HL-60/S4 (cell line): ENCODE data around the gene TGFB2.

Experiments used
- in situ Hi-C: fragments of 300-500 bp; cut with MboI; formaldehyde crosslinking; loops from 2 replicates; pipeline ENCODE4 v1.14.3; 2022; ENCODE audit warnings: low sequenced_read_pairs

TGFB2 gene

DNA sequence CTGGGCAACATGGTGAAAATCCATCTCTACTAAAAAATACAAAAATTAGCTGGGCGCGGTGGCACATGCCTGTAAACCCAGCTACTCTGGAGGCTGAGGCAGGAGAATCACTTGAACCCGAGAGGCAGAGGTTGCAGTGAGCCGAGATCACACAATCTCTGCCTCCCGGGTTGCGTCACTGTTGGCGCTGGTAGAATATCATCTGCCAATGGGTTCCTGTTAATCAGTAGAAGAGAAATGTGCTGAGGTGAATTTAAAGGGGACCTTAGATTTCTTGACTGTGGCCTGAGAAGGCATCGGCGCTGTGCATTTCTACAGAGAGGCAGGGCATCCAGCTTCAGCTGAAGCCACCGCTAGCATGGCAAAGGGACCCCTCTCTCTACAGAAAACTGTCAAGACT, 68.0 kb downstream of the TGFB2 start:
- in situ Hi-C loops, result no loop called here

DNA sequence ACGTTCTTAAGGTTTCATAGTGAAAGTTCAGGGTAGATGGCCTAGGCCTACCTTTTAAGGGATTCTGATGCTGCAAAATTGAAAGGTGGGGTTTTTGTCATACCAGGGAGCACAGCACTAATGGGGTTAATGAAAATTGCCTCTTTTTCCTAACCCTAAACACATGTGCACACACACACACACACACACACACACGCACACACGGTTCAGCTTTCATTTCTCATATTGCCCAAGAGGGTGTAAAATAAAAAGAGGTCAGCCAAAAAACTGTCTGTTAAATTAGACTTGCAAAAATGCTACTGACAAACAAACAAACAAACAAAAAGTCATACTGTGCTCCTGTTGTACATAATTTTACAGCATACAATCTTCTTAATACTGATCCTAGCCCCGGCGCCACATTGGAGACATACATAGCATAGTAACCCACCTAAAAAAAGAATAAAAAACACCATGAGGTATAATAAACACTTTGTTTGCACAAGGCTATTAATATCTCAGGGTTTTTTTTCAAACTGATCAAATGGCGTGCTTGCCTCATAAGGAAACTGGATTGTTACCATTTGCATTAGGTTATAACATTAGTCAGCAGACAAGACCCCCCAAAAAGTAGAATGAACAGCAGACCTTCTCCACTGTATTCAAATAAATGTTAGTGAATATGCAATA, 69.1 kb downstream of the TGFB2 start:
- in situ Hi-C loops, result no loop called here

DNA sequence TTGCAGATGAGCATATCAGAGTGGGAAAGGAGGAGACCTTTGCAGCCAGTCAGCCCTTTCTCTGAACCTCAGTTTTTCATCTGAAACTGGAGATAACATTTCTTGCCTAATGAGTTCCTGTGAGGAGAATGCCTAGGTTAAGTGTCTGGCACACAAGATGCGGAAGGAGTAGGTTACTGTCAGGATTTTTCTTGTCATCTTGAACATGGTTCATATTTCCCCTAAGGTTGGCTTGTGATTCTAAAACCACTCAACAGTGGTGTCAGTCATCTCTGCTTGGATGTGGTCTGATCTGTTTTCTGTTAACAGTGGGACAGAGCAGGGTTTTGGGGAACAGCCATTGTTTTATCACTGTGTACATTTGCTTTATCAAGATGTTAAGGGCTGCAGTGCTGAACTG, 70.6 kb downstream of the TGFB2 start:
- in situ Hi-C loops, result no loop called here

DNA sequence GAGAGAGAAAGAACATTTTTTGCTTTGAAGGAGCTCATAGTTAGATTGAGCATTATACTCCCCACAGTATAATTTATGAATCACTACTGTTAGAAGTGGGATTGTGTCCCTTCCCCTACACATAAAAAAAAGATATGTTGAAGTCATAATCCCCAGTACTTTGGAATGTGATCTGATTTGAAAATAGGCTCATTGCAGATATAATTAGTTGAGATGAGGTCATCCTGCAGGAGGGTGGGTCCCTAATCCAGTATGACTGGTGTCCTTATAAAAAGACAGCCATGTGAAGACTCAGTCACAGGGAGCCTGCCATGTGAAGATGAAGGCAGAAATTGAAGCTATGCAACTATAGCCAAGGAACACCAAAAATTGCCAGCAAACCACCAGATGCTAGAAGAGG, 76.4 kb downstream of the TGFB2 start:
- in situ Hi-C loops, result no loop called here

DNA sequence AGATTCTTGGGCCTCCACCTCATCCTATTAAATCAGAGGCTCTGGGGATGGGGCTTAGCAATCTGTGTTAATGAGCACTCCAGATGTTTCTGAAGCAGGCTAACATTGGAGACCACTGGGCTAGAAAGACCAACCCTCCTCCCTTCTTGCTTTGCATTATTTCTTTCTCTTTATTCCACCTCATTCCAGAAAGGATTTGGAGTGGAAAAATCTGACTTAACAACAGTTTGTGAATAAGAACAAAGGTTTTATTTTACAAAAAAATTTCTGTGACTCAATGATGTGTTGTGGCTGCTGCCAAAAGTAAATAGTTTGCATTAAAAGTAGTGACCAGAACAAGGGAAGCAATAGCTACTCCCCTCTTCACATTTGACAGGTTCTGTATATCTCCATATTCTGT, 79.4 kb downstream of the TGFB2 start:
- in situ Hi-C loops, result no loop called here

DNA sequence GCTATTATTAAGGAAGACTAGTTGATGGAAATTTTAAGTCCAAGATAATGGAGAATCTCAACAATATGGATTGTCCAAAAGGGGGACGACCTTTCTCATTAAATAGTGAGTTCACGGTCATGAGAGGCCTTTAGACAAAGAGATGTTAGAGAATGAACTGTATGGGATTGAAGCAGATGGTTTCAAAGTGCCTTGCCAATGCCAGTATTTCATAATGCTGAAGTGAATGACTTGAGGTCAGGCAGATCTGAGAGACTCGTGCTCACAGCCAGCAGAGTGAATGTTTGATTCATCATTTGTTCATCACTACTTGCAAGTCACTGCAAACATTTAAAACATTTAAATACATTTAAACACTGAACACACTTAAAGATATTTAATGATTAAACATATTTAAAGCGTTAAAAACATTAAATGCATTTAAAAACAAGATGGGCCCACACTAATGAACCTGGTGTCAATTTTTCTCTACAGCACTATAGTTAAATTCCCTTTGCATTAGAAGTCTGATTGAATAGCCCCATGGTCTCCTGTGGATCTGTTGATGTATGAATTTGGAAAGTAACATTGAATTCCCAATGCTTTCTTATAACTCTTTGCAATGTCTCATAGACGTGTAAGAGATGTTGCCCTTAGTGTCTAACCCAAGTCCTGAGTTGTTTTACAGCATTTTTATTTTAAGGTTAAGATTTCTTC, 80.7 kb downstream of the TGFB2 start:
- in situ Hi-C loops, result no loop called here

DNA sequence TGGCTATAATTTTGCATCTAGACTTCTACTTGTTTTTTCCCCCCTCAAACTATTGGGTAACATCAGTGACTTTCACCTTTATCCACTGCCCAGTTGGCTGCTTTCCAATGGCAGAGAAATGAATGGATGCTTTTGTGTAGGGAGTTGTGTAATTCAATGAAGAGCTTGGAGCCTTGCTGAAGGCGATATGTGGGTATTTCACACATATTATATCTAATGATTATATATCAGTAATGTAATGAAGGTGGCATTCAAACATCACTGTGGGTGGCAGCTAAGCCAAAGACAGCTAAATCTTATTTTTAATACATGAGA, 81.2 kb downstream of the TGFB2 start:
- in situ Hi-C loops, result no loop called here

DNA sequence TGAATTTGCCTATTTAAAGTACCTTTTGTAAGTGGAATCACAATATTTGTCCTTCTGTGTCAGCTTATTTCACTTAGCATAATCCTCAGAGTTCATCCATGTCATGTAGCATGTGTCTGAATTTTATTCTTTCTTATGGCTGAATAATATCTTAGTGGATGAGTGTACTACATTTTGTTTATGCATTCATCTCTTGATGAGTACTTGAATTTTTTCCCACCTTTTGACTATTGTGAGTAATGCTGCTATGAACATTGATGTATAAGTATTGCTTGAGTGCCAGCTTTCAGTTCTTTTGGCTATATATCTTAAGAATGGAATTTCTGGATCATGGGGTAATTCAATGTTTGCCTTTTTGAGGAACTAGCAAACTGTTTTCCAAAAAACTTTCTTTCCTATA, 84.2 kb downstream of the TGFB2 start:
- in situ Hi-C loops, result no loop called here

DNA sequence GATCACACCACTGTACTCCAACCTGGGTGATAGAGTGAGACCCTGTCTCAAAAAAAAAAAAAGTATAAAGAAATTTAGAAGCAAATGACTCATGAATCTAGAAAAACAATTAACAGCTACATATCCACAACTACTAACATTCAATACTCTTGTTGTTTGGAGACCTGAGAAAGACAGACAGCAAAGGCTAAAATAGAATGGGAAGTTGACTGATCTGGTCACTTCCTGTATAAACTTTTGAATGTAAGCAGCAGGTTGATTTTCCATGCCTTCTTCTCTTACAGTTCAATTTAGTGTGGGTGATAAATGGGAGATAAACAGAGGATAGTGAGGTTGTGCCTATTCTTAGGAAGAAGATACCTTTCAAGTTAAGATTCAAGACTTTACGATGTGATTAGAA, 85.2 kb downstream of the TGFB2 start:
- in situ Hi-C loops, result no loop called here

DNA sequence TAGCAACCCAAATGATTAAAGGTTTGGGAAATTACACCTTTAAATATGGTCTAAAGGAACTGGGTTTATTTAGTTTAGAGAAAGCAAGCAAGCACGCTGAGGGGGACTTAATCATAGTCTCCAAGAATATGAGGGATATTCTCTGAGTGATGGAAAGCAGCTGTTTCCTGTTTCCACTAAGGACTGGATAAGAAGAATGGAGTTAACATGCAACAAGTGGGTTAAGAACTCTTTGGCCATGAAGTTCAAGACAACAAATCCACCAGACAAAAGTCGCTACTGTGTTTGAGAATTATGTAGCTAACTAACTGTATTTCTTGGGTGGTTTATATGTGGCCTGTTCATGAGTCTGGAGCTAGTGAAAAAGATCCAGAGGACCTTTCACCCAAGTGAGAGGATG, 85.7 kb downstream of the TGFB2 start:
- in situ Hi-C loops, result no loop called here

DNA sequence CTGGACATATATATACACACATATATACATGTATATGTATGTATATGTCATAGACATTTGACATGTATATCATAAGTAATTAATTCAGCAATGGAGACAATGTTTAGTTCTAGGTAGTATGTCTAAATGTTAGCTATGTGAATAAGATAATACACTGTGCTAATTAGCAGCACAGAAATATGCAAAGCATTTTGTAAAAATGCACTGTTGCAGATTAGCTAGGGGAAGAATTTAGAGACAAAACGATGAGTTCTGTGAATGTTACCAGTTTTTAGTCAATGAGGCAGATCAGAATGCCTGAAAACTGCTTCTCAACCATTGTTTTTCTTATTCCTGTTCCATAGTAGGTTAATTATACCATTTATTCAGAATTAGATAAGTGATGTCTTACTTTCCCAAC, 86.3 kb downstream of the TGFB2 start:
- in situ Hi-C loops, result no loop called here

DNA sequence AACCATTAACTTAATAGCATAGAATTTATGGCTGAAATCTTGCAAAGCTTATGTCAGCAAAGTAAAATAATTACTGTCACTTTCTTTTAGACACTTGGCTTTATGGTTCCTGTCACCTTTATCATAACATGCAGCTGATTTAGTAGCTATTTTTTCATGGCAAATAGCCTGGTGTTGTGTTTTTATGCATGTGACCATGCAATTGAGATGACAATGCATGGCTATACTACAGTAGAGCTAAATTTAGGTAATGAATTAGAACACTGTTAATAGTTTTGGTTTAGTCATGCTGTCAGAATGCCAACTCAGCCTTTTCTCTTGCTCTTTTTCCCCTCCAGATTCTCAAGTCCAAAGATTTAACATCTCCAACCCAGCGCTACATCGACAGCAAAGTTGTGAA, 88.6 kb downstream of the TGFB2 start:
- in situ Hi-C loops, result no loop called here

DNA sequence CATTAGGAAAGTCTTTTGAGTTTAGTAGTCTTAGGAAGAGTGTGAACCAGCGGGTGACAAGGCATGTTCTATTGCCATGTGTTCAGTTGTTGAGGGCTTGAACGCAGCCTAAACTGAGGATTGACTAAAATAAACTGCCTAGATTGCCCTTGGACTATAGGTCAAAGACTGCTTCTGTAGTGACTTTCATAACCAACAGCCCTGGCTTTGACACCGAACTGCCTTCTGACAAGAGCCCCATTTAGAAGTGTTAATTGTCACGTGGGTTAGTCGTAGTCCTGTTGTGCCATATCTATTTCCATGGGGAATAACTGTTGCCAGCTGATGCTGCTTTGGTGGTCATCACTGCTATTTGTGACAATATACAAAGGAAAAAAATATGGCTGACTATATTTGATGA, 90.4 kb downstream of the TGFB2 start:
- in situ Hi-C loops, result no loop called here

DNA sequence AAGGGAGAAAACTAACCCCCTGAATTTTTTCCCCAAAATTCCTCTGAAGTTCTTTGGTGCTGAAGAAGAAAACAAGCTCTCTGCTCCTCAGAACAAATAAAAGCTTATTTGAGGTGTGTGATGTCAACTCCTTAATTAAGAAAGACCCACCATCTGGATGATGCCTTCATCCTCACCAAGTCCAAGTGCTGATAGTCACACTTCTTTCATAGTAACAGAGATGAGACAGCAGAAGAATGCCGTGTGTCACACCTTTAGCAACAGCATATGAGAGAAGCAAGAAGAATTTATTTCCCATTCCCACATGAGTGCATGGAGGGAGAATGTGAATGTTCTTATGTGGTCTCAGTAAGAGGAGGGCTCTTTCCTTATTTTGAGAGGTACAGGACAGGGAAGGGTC, 91.2 kb downstream of the TGFB2 start:
- in situ Hi-C loops, result no loop called here

DNA sequence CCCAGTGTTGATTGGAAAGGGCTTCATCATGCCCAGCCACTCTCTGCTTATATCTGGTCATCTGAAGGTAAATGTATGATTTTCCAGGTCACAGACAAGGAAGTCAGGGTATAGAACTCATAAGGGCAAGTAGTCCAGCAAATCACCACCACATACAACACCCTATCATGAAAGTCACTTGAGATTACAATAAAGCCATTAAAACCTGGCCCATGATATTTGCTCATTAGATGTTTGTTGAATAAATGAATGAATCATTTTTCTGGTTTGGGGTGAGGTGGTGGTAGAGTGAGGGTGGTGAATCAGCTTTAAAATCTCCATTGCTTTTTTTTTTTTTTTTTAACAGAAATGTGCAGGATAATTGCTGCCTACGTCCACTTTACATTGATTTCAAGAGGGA, 91.9 kb downstream of the TGFB2 start:
- in situ Hi-C loops, result no loop called here

DNA sequence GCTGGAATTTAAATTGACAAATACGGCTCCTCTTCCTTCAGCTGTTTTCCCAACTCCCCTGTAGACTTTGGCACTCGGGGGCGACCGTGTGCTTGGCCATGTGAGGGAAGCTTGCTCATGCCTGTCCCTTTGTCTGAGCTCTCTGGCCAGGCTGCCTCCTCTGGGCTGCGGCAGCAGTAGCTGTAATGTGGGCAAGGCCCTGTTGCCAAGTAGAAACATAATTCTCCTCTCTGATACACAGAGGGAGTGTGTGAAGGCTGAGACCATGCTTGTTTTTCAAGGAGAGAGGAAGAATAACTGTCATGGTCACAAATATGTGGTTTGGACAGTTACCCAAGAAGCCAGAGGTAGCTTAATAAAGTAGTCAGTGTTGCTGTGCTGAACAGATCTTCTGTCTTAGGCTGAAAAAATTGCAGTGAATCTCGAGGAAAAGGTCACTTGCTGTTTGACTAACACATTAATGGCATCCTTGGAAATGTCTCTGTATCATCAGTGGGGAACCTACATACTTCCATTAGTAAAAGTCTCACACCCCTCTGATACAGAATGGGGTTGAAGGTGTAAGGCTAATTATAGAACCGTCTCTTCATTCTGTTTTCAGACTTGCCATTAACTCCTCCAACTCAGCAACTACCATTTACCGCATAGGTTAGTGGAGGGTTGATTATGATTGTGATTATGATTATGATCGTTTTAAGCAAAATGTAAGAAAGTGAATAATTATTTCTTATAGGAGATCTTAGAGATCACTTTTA, 94.6 kb downstream of the TGFB2 start:
- in situ Hi-C loops, result no loop called here

DNA sequence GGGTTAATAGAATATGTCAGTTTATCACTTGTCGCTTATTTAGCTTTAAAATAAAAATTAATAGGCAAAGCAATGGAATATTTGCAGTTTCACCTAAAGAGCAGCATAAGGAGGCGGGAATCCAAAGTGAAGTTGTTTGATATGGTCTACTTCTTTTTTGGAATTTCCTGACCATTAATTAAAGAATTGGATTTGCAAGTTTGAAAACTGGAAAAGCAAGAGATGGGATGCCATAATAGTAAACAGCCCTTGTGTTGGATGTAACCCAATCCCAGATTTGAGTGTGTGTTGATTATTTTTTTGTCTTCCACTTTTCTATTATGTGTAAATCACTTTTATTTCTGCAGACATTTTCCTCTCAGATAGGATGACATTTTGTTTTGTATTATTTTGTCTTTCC, 98.1 kb downstream of the TGFB2 start:
- in situ Hi-C loops, result no loop called here

DNA sequence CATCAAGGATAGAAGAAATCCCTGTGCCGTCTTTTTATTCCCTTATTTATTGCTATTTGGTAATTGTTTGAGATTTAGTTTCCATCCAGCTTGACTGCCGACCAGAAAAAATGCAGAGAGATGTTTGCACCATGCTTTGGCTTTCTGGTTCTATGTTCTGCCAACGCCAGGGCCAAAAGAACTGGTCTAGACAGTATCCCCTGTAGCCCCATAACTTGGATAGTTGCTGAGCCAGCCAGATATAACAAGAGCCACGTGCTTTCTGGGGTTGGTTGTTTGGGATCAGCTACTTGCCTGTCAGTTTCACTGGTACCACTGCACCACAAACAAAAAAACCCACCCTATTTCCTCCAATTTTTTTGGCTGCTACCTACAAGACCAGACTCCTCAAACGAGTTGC, 99.0 kb downstream of the TGFB2 start:
- in situ Hi-C loops, result no loop called here

DNA sequence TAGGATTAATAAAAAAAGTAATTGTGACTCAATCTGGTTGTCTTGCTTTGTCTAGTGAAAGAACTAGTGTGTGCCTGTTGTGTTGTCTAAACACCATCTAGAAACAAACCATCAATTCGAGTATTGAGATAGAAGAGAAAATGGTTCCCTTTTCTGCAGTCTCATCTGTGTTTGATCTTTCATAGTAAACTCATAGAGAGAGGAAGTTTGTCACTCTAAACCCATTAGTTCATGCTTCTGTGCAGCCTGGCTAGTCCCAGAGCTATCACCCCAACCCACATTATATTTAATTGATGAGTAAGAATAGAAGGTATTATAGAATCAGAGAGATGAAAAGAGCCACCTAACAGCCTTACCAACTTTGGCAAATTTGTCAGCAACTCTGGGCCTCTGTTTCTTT, 99.5 kb downstream of the TGFB2 start:
- in situ Hi-C loops, result no loop called here

DNA sequence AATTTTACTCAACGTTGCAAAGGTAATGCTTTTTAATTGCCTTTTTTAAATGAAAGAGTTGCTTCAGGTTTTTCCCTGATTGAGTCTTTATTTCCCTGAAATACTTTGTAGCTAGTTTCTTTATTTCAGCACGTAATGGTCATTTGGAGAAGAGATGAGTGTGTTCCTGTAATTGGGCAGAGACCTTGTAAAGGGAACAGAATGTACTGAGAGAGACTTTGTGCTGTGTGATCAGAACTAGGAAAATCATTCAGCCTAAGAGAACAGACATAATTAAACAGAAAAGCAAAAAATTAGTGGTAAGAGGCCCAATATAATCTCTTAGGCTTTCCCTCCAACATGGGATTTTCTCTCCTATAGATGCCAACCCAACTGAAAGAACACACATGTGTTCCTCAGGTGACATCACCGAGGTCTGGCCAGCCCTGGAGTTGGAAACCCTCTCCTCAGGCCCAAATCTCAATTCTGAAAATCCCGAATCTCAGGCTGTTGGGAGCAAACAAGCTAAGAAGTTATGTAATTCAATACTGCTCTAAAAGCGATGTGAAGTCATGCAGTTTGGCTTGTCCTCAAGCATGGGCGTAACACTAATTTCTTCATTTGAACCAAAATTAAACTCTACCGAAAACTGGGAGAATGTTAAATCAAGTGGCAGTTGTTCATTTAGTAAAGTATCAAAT, 102.0 kb downstream of the TGFB2 start:
- in situ Hi-C loops, result no loop called here

DNA sequence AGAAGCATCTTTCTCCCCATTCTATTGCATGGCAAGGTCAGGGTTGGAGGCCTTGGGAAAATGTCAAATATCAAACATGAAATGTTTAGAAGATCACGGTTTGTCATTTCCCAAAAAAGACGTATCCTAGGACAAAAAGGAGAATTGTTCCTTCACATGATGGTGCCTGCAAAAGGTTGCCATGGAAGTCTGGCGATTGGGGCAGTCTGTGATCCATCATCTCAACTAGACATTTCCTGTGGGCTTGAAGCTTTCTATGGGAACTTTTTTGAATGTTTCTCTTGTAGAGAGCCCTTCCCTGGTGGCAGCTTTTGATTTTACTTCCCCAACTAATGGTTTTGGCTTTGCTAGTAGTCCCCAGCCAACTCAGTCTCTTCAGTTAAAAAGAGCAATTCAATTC, 106.3 kb downstream of the TGFB2 start:
- in situ Hi-C loops, result no loop called here
